Progenitor cell of endocrine pancreas (in vitro differentiated cells): ENCODE data around the gene TIAL1. TPM values are rescaled to one million over a fixed set of nuclear protein-coding genes. Genes with fewer than 3 reads are reported as not detected.

Experiments used
- DNase-seq: peaks from one replicate; pipeline ENCODE4 v3.0.0; 2021; ENCODE audit warnings: low spot score; ENCODE audit not compliant: unreplicated experiment
- H3K27ac Mint-ChIP-seq: 2 replicates; pipeline ENCODE4 v1.8.0; 2021; ENCODE audit warnings: mild to moderate bottlenecking, moderate library complexity, mixed read lengths
- H3K27me3 Mint-ChIP-seq: 2 replicates; pipeline ENCODE4 v1.8.0; 2021; ENCODE audit warnings: mixed read lengths
- H3K36me3 Mint-ChIP-seq: 2 replicates; pipeline ENCODE4 v1.8.0; 2022; ENCODE audit warnings: mixed read lengths; ENCODE audit not compliant: insufficient read depth
- H3K4me1 Mint-ChIP-seq: 2 replicates; pipeline ENCODE4 v1.8.0; 2021; ENCODE audit warnings: low read depth, mixed read lengths
- H3K4me3 Mint-ChIP-seq: 2 replicates; pipeline ENCODE4 v1.8.0; 2021; ENCODE audit warnings: low read depth, mild to moderate bottlenecking, moderate library complexity, mixed read lengths
- H3K9me3 Mint-ChIP-seq: 2 replicates; pipeline ENCODE4 v1.8.0; 2021; ENCODE audit warnings: low read depth, mixed read lengths
- CTCF ChIP-seq: fragments of 200-600 bp; sonication (generic); IDR thresholded peaks from one replicate; pipeline ENCODE4 v1.5.0; 2021; ENCODE audit warnings: antibody characterized with exemption, mild to moderate bottlenecking; ENCODE audit not compliant: unreplicated experiment
- total RNA-seq: library from RNA; stranded (reverse); gene quantifications from 2 replicates; pipeline ENCODE4 v1.2.1, GENCODE V29; 2021

TIAL1 gene
- total RNA-seq, 1 donor from 2014 or later: 189 TPM

GRCh38 chr10:119634219-119634544 is 37.4 kb upstream of the TIAL1 start:
- H3K9me3 Mint-ChIP-seq: no peaks in the 10 kb centered on the region
- no peak overlapping the region for H3K4me3 Mint-ChIP-seq
- peaks cover 5% of the 10 kb centered on the region for H3K4me1 Mint-ChIP-seq
- no peak overlapping the region for H3K27ac Mint-ChIP-seq
- no peaks in the 10 kb centered on the region for H3K36me3 Mint-ChIP-seq
- no peak for TF ChIP-seq CTCF
- no peaks in the 10 kb centered on the region for H3K27me3 Mint-ChIP-seq
- no peak for DNase-seq

DNA sequence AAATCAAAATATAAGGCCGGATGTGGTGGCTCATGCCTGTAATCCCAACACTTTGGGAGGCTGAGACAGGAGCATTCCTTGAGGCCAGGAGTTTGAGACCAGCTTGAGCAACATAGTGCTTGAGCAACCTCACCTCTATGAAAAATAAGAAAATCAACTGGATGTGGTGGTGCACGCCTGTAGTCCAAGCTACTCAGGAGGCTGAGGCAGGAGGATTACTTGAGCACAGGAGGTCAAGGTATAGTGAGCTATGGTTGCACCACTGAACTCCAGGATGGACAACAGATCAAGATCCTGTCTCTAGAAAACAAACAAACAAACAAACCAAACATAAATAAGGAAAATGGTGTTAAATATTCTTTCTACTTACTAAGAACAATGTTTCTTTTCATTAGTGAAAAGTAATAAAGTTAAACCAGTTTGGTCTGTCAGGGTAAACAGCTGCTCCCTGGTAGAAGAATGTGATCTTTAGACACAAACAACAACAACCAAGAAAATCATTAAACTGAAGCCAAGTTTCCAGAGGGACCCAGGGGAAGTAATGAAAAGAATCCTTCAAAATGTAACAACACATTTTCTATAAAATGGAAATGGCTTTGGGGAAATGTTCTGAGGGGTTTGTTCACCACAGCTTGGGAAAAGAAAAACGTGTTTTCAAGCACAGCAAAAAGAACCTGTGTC is 36.9 kb upstream of the TIAL1 start:
- H3K27me3 Mint-ChIP-seq: no peaks in the 10 kb centered on the region
- TF ChIP-seq CTCF: no peak
- no peaks in the 10 kb centered on the region for H3K36me3 Mint-ChIP-seq
- H3K27ac Mint-ChIP-seq: no peak overlapping the region
- peaks cover 5% of the 10 kb centered on the region for H3K4me1 Mint-ChIP-seq
- DNase-seq: no peak
- H3K9me3 Mint-ChIP-seq: no peaks in the 10 kb centered on the region
- H3K4me3 Mint-ChIP-seq: no peak overlapping the region

- Mint-ChIP-seq H3K36me3 (no peaks in the 10 kb centered on the region), H3K27me3 (no peaks in the 10 kb centered on the region), H3K9me3 (no peaks in the 10 kb centered on the region), H3K27ac (no peak overlapping the region), H3K4me3 (no peak overlapping the region), H3K4me1 (peaks cover 3% of the 10 kb centered on the region)
- TF ChIP-seq CTCF: no peak
- DNase-seq: no peak
Observed at GRCh38 chr10:119630300-119630699, 33.5 kb upstream of the TIAL1 start.

GRCh38 chr10:119625570-119626280 is 29.0 kb upstream of the TIAL1 start:
- Mint-ChIP-seq H3K27me3 (no peaks in the 10 kb centered on the region), H3K9me3 (no peaks in the 10 kb centered on the region), H3K36me3 (no peaks in the 10 kb centered on the region), H3K4me3 (no peak overlapping the region), H3K4me1 (no peaks in the 10 kb centered on the region), H3K27ac (no peak overlapping the region)
- TF ChIP-seq CTCF: no peak
- DNase-seq: no peak

DNA sequence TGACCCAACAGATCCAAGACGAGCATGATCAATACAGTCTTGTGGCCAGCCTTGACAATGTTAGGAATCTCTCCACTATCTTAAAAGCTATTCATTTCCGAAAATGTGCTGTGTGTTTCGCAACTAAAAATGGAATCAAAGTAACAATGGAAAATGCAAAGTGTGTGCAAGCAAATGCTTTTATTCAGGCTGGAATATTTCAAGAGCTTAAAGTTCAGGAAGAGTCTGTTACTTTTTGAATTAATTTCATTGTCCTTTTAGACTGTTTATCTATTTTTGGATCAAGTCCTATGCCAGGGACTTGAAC is 24.3 kb upstream of the TIAL1 start:
- H3K36me3 Mint-ChIP-seq: no peaks in the 10 kb centered on the region
- no peak overlapping the region for H3K27ac Mint-ChIP-seq
- H3K4me1 Mint-ChIP-seq: no peaks in the 10 kb centered on the region
- no peak for DNase-seq
- no peaks in the 10 kb centered on the region for H3K9me3 Mint-ChIP-seq
- TF ChIP-seq CTCF: no peak
- H3K27me3 Mint-ChIP-seq: no peaks in the 10 kb centered on the region
- H3K4me3 Mint-ChIP-seq: no peak overlapping the region
